BJ (cell line): ENCODE data around the gene IL37. TPM values are rescaled to one million over a fixed set of nuclear protein-coding genes. Genes with fewer than 3 reads are reported as not detected.

Experiments used
- CTCF ChIA-PET: fragments of 350-600 bp; formaldehyde crosslinking; extraction: SDS; loops from one replicate; lab custom pipeline; 2021; ENCODE audit warnings: antibody characterized with exemption, inconsistent platforms; lab: Yijun Ruan, JAX
- POLR2A ChIA-PET: fragments of 300-600 bp; sonication (Branson Sonifier 250); formaldehyde crosslinking; extraction: SDS; loops from one replicate; lab custom pipeline; 2021; ENCODE audit warnings: antibody characterized with exemption; lab: Charles Lee
- DNase-seq: peaks from one replicate; pipeline ENCODE4 v3.0.0-alpha.2; 2011; ENCODE audit warnings: low read depth
- H3K27me3 ChIP-seq: 2 replicates; pipeline ENCODE4 v1.6.0; 2011; ENCODE audit warnings: low read length; ENCODE audit not compliant: control insufficient read depth, insufficient read depth
- H3K36me3 ChIP-seq: 2 replicates; pipeline ENCODE4 v1.5.1; 2011; ENCODE audit warnings: low read length; ENCODE audit not compliant: control insufficient read depth, insufficient read depth
- H3K4me3 ChIP-seq: 2 replicates; pipeline ENCODE4 v1.5.1; 2011; ENCODE audit warnings: low read depth, mild to moderate bottlenecking, control low read depth, low read length
- polyA plus RNA-seq: library from polyadenylated mRNA; depleted of rRNA; stranded (reverse); fragments of >200 nt; gene quantifications from 2 replicates; pipeline ENCODE4 v1.2.3, GENCODE V29; 2011
- TF ChIP-seq, protein P1 (sequence below): IDR thresholded peaks from 2 replicates; pipeline ENCODE4 v1.5.1; 2011; ENCODE audit warnings: low read depth, mild to moderate bottlenecking, control low read depth, inconsistent platforms, low read length, moderate library complexity; ENCODE audit not compliant: insufficient read depth

IL37 gene
- polyA plus RNA-seq, 1 experiment = not detected

DNA sequence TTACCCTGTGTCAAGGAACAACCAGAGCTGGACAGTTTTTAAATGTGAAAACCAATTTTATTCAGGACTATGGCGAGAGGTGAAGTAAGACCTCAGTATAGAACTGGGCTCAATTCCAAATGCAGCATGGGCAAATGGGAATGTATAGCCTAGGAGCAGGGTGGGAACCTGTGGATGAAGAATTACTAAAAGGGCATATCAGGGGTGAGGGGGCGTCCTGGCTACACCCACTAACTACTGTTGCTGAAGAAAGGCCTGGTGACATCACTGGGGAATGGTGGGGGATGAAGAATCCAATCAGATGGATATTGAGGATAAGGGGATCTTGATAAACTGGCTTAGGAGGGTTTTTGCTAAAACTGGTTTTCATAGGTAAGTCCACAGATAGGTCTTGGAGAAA is 27.3 kb upstream of the IL37 start:
- ChIA-PET POLR2A (no interaction called here), CTCF (interaction anchor here (2.3 kb wide), 1 partner anchor 134 kb away, joined by 14 read pairs; no protein-coding TSS in a partner anchor)
- TF ChIP-seq, protein P1, sequence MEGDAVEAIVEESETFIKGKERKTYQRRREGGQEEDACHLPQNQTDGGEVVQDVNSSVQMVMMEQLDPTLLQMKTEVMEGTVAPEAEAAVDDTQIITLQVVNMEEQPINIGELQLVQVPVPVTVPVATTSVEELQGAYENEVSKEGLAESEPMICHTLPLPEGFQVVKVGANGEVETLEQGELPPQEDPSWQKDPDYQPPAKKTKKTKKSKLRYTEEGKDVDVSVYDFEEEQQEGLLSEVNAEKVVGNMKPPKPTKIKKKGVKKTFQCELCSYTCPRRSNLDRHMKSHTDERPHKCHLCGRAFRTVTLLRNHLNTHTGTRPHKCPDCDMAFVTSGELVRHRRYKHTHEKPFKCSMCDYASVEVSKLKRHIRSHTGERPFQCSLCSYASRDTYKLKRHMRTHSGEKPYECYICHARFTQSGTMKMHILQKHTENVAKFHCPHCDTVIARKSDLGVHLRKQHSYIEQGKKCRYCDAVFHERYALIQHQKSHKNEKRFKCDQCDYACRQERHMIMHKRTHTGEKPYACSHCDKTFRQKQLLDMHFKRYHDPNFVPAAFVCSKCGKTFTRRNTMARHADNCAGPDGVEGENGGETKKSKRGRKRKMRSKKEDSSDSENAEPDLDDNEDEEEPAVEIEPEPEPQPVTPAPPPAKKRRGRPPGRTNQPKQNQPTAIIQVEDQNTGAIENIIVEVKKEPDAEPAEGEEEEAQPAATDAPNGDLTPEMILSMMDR = no peak
- Histone ChIP-seq H3K27me3 (no peaks in the 10 kb centered on the region), H3K36me3 (no peaks in the 10 kb centered on the region), H3K4me3 (no peak overlapping the region)
- DNase-seq = no peak

DNA sequence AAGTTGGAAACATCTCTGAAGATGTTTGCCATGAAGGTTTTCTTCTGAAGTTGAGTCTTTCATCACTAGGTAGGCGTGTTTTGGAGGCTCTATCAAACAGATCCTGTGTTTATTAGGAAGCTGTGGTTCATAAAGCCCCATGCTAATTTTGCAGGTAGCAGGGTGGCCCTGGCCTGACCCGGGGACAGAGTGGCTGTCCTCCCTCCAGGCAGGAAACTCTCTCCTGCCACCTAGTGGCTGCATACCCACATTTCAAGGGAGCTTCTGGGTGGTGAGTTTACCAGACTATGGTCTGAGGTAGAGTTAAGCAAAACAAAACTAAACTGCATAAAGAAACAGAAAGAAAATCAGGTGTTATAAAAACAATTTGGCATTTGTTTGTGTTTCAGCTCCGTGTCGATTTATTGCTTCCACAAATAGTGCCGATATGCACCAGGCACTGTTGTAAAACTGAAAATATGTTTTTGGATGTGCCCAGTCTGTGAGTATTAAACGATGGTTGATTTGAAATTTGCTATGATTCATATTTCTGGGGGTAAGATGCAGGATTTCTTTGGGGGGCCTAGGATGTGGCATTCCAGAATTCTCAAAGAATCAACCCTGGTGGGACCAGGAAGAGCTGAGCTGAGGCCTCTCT is 26.0 kb upstream of the IL37 start:
- Histone ChIP-seq H3K27me3 (no peaks in the 10 kb centered on the region), H3K4me3 (no peak overlapping the region), H3K36me3 (no peaks in the 10 kb centered on the region)
- TF ChIP-seq, protein P1 = peak; percentile 69
- no peak for DNase-seq
- CTCF ChIA-PET = interaction anchor here (0.6 to 2.7 kb wide), 29 partner anchors 8 to 158 kb away, joined by 3 to 38 read pairs (median 4); partner anchors contain the start of genes IL1B and IL37
- POLR2A ChIA-PET = no interaction called here

DNA sequence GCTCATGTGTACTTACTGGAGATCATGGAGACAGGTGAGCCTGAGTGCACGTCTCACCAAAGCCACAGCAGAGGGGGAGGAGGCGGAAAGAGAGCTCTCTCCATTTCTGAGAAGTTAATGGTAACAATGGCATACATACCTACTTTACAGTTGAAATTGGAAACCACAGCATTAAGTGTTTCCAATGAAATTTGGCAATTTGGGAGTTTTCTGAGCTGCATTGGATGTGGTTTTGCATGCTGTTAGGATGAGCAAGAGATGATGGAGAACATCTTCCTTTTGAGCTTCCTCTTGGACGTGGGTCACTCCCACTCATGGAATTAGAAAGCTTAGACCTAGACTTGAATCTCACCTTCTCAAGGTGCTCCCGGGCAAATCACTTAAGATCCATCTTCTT is 25.5 kb upstream of the IL37 start:
- Histone ChIP-seq H3K36me3 (no peaks in the 10 kb centered on the region), H3K4me3 (no peak overlapping the region), H3K27me3 (no peaks in the 10 kb centered on the region)
- no peak for DNase-seq
- POLR2A ChIA-PET = no interaction called here
- CTCF ChIA-PET = interaction anchor here (0.6 to 2.7 kb wide), 29 partner anchors 8 to 159 kb away, joined by 3 to 38 read pairs (median 4); partner anchors contain the start of genes IL1B and IL37
- TF ChIP-seq, protein P1 = no peak

DNA sequence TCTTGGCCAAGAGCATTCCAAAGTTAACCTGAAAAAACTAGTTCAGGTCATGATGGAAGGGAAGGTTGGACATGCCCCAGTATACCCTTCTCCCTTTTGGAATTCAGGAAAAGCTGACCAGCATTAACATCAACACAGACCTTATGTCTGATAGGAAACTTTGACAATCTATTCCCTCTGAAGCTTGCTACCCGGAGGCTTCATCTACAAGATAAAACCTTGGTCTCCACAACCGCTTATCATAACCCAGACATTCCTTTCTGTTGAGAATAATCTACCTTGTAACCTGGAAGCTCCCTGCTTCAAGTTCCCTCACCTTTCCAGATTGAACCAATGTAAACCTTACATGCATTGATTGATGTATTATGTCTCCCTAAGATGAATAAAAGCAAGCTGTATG is 24.7 kb upstream of the IL37 start:
- H3K36me3 ChIP-seq = no peaks in the 10 kb centered on the region
- TF ChIP-seq, protein P1 = no peak
- ChIA-PET CTCF (interaction anchor here (0.9 to 2.7 kb wide), 10 partner anchors 10 to 160 kb away, joined by 3 to 38 read pairs (median 10); partner anchors contain the start of gene IL1B), POLR2A (no interaction called here)
- no peaks in the 10 kb centered on the region for H3K27me3 ChIP-seq
- DNase-seq = no peak
- H3K4me3 ChIP-seq = no peak overlapping the region

DNA sequence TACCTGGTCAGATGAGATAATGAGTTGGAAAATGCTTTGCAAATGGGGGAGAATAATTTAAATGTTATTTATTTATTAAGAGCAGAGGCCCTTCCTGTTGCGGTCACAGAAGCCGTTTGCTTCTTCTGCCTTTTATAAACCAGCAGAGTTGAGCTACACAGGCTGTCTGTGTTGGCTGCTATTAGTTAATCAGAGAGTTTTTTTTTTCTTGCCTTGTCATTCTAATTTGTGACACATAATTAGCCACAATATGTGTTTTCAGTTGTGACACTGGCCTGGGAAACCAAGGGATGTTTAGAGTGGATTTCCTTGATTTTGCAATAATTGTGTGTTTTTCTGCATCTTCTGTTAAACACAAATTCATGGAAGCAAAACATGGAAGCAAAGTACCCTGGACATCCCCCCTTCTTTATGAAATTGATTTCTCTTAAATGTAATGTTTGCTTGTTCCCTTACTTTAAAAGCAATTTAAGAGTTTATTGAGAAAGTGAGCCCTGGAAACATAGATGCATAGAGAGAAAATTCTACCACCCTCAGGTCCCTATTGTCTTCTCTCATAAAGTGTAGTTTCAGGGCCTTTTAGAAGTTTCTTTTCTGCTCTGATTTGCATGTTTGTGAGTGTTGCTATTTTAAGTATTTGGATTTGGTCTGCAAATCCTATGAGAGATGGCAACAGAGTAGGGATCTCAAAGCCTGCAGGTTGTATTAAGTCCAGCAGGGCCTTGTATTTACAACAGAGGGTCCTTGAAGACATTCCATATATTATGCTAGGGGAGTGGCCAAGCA is 22.8 kb upstream of the IL37 start:
- Histone ChIP-seq H3K27me3 (no peaks in the 10 kb centered on the region), H3K4me3 (no peak overlapping the region), H3K36me3 (no peaks in the 10 kb centered on the region)
- ChIA-PET POLR2A (no interaction called here), CTCF (no interaction called here)
- TF ChIP-seq, protein P1 = no peak
- no peak for DNase-seq
